GM18511 (cell line): ENCODE data around the gene GAREM2.
"Not testable (repeated sequence)": the region's sequence is repeated elsewhere in the genome, so short reads cannot be mapped to it uniquely, and the experiment has no call there.

ENCODE experiments used
- ATAC-seq: cut with Tn5 transposase; IDR thresholded peaks from one replicate; pipeline ENCODE4 v1.9.1; 2021; ENCODE audit warnings: mild to moderate bottlenecking, moderate library complexity; ENCODE audit not compliant: unreplicated experiment

The GAREM2 gene

GRCh38 chr2:26172871-26173775 is at the start of gene GAREM2:
Gene GAREM2, plus strand, starts transcription at chr2:26173088. Its CDS starts 133 bp downstream, at chr2:26173221.
- ATAC-seq: no peak

- ATAC-seq: no peak
These were observed 49.5 kb upstream of the GAREM2 start for GRCh38 chr2:26123426-26123825.

GRCh38 chr2:26126074-26126473 is 46.8 kb upstream of the GAREM2 start:
- ATAC-seq: no peak

GRCh38 chr2:26128176-26128575 is 44.7 kb upstream of the GAREM2 start:
- no peak for ATAC-seq

- no peak for ATAC-seq
These were observed 42.1 kb upstream of the GAREM2 start for GRCh38 chr2:26130763-26131162.

- no peak for ATAC-seq
These were observed 36.4 kb upstream of the GAREM2 start for GRCh38 chr2:26136451-26136850.

- no peak for ATAC-seq
These were observed 33.4 kb upstream of the GAREM2 start for GRCh38 chr2:26139269-26140183.

- no peak for ATAC-seq
These were observed 31.6 kb upstream of the GAREM2 start for GRCh38 chr2:26141145-26141769.

GRCh38 chr2:26144031-26144430 is 28.9 kb upstream of the GAREM2 start:
- no peak for ATAC-seq

- no peak for ATAC-seq
These were observed 27.8 kb upstream of the GAREM2 start for GRCh38 chr2:26144953-26145680.

- ATAC-seq: no peak
These were observed 24.4 kb upstream of the GAREM2 start for GRCh38 chr2:26148501-26148900.

- no peak for ATAC-seq
These were observed 22.6 kb upstream of the GAREM2 start for GRCh38 chr2:26150243-26150642.

GRCh38 chr2:26157580-26157979 is 15.3 kb upstream of the GAREM2 start:
- ATAC-seq: no peak

GRCh38 chr2:26161926-26162325 is 11.0 kb upstream of the GAREM2 start:
- ATAC-seq: no peak

GRCh38 chr2:26162963-26163362 is 9.9 kb upstream of the GAREM2 start:
- ATAC-seq: no peak

- no peak for ATAC-seq
These were observed 8.7 kb upstream of the GAREM2 start for GRCh38 chr2:26164231-26164630.

GRCh38 chr2:26164641-26165211 is 8.2 kb upstream of the GAREM2 start:
- ATAC-seq: no peak

GRCh38 chr2:26165403-26165802 is 7.5 kb upstream of the GAREM2 start:
- no peak for ATAC-seq

- not testable (repeated sequence) for ATAC-seq
These were observed 6.3 kb upstream of the GAREM2 start for GRCh38 chr2:26166541-26166940.

- ATAC-seq: no peak
These were observed 4.1 kb upstream of the GAREM2 start for GRCh38 chr2:26168785-26169184.
